Cardiac muscle cell (in vitro differentiated cells and primary cell): Measurements from ENCODE around the gene COL4A4. TPM values are rescaled to one million over a fixed set of nuclear protein-coding genes. Genes with fewer than 3 reads are reported as not detected.
A peak's percentile ranks its signal among the peaks of the same experiment; 100 is the strongest.

Experiments
- DNase-seq, 2 donors: peaks; one replicate each; pipeline versions ENCODE4 v3.0.0 to v3.0.0-alpha.2; 2010 to 2017; ENCODE audit warnings: low read depth in 1 of 2, low spot score in 1 of 2
- H3K27ac ChIP-seq: fragments of 200-600 bp; sonication (generic); 2 replicates; pipeline ENCODE4 v1.5.1; 2016
- H3K27me3 ChIP-seq: fragments of 200-600 bp; sonication (generic); 2 replicates; pipeline ENCODE4 v1.6.0; 2016; ENCODE audit warnings: control low read depth
- H3K36me3 ChIP-seq: fragments of 200-600 bp; sonication (generic); 2 replicates; pipeline ENCODE4 v1.5.1; 2016; ENCODE audit warnings: control low read depth
- H3K4me1 ChIP-seq: fragments of 200-600 bp; sonication (generic); 2 replicates; pipeline ENCODE4 v1.8.1; 2017; ENCODE audit warnings: low read depth, mild to moderate bottlenecking, mixed run types
- H3K4me3 ChIP-seq: fragments of 200-600 bp; sonication (generic); 2 replicates; pipeline ENCODE4 v1.5.1; 2016; ENCODE audit warnings: mild to moderate bottlenecking
- H3K9me3 ChIP-seq: fragments of 200-600 bp; sonication (generic); 2 replicates; pipeline ENCODE4 v1.5.1; 2017; ENCODE audit warnings: low read depth, mild to moderate bottlenecking, control low read depth
- CTCF ChIP-seq: IDR thresholded peaks from 2 replicates; pipeline ENCODE4 v1.5.1; 2012; ENCODE audit warnings: low read depth, mild to moderate bottlenecking, low read length
- polyA plus RNA-seq: library from polyadenylated mRNA; unstranded; fragments of >200 nt; fragmentation: Nextera tagmentation; extraction: Ambion mirVana; gene quantifications from 2 replicates; pipeline ENCODE4 v1.2.1, GENCODE V29; 2016
- total RNA-seq: library from RNA; depleted of rRNA; stranded (reverse); fragments of >200 nt; gene quantifications from 2 replicates; pipeline ENCODE4 v1.2.3, GENCODE V29; 2016

The COL4A4 gene
- total RNA-seq (0.14 and 0.15 TPM in 2 replicates), polyA plus RNA-seq (0.07 and 0.16 TPM in 2 replicates)

GRCh38 chr2:227163998-227164762 lies at the start of gene COL4A4, which contains the start of gene COL4A3:
COL4A4 (minus strand) TSS chr2:227164205; CDS start chr2:227147483, 16,722 bp downstream.
COL4A3 (plus strand) TSS chr2:227164624; CDS start chr2:227164727, 103 bp downstream.
- peak; percentile 30 to 57 for DNase-seq
- Histone ChIP-seq H3K9me3 (no peaks in the 10 kb centered on the region), H3K4me3 (peak within 1 kb of the TSS; percentile 36), H3K27me3 (peaks cover 90% of the 10 kb centered on the region), H3K36me3 (no peaks in the 10 kb centered on the region), H3K4me1 (no peaks in the 10 kb centered on the region), H3K27ac (no peak within 1 kb of the TSS)
- TF ChIP-seq CTCF: no peak

- Histone ChIP-seq H3K4me1 (no peaks in the 10 kb centered on the region), H3K4me3 (no peak overlapping the region), H3K9me3 (no peaks in the 10 kb centered on the region), H3K27me3 (no peaks in the 10 kb centered on the region), H3K27ac (no peak overlapping the region), H3K36me3 (no peaks in the 10 kb centered on the region)
- DNase-seq: no peak
- no peak for TF ChIP-seq CTCF
Measured at GRCh38 chr2:227207573-227207972, 43.6 kb upstream of the COL4A4 start.

GRCh38 chr2:227206406-227206805 lies 42.4 kb upstream of the COL4A4 start:
- Histone ChIP-seq H3K4me1 (no peaks in the 10 kb centered on the region), H3K27ac (no peak overlapping the region), H3K27me3 (no peaks in the 10 kb centered on the region), H3K36me3 (no peaks in the 10 kb centered on the region), H3K4me3 (no peak overlapping the region), H3K9me3 (no peaks in the 10 kb centered on the region)
- DNase-seq: no peak
- TF ChIP-seq CTCF: no peak

GRCh38 chr2:227205701-227206100 lies 41.7 kb upstream of the COL4A4 start:
- no peak for DNase-seq
- H3K4me1 ChIP-seq: no peaks in the 10 kb centered on the region
- H3K36me3 ChIP-seq: no peaks in the 10 kb centered on the region
- H3K27ac ChIP-seq: no peak overlapping the region
- no peak for TF ChIP-seq CTCF
- no peak overlapping the region for H3K4me3 ChIP-seq
- H3K27me3 ChIP-seq: no peaks in the 10 kb centered on the region
- H3K9me3 ChIP-seq: no peaks in the 10 kb centered on the region

GRCh38 chr2:227204452-227204851 lies 40.4 kb upstream of the COL4A4 start:
- H3K27ac ChIP-seq: no peak overlapping the region
- no peaks in the 10 kb centered on the region for H3K36me3 ChIP-seq
- no peaks in the 10 kb centered on the region for H3K9me3 ChIP-seq
- no peak for DNase-seq
- no peak overlapping the region for H3K4me3 ChIP-seq
- H3K27me3 ChIP-seq: no peaks in the 10 kb centered on the region
- H3K4me1 ChIP-seq: no peaks in the 10 kb centered on the region
- TF ChIP-seq CTCF: no peak
